IMR-90 (cell line): Measurements from ENCODE around the gene CREG1. TPM values are rescaled to one million over a fixed set of nuclear protein-coding genes. Genes with fewer than 3 reads are reported as not detected.

Source experiments
- ATAC-seq: fragments of 200-7000 bp; cut with Tn5 transposase; 2 replicates; pipeline ENCODE4 v1.9.1; 2020; ENCODE audit warnings: low read depth, mild to moderate bottlenecking, moderate library complexity
- BruUV-seq: library from RNA; stranded (reverse); fragments of 400-500 nt; replicated peaks from 2 replicates; lab custom pipeline; 2021; lab: Mats Ljungman, UMichigan
- CTCF ChIA-PET: fragments of 300-600 bp; formaldehyde crosslinking; extraction: SDS; loops from one replicate; lab custom pipeline; 2021; ENCODE audit warnings: antibody characterized with exemption; lab: Yijun Ruan, JAX
- POLR2A ChIA-PET: fragments of 300-600 bp; sonication (Branson Sonifier 250); formaldehyde crosslinking; loops from one replicate; lab custom pipeline; 2022; ENCODE audit warnings: antibody characterized with exemption; ENCODE audit not compliant: unreplicated experiment; lab: Charles Lee
- DNase-seq: peaks from one replicate; pipeline ENCODE4 v3.0.0; 2013
- H2AFZ ChIP-seq: replicated peaks from 2 replicates; pipeline ENCODE3; 2013; ENCODE audit warnings: low read length, mild to moderate bottlenecking; ENCODE audit not compliant: poor library complexity
- H2AK5ac ChIP-seq: 2 replicates; pipeline ENCODE4 v1.6.1; 2013; ENCODE audit warnings: low read depth, low read length, inconsistent platforms
- H2AK9ac ChIP-seq: replicated peaks from 2 replicates; pipeline ENCODE3; 2013; ENCODE audit warnings: mild to moderate bottlenecking, low read depth, low read length, moderate library complexity; ENCODE audit not compliant: poor library complexity
- H2BK120ac ChIP-seq: 2 replicates; pipeline ENCODE4 v1.6.1; 2013; ENCODE audit warnings: low read depth, low read length, inconsistent platforms
- H2BK15ac ChIP-seq: 3 replicates; pipeline ENCODE4 v1.6.1; 2013; ENCODE audit warnings: low read depth, low read length, inconsistent platforms
- H2BK20ac ChIP-seq: 2 replicates; pipeline ENCODE4 v1.6.1; 2013; ENCODE audit warnings: low read depth, mild to moderate bottlenecking, inconsistent platforms, low read length, moderate library complexity
- H2BK5ac ChIP-seq: 2 replicates; pipeline ENCODE4 v1.6.1; 2013; ENCODE audit warnings: mild to moderate bottlenecking, low read depth, low read length, inconsistent platforms; ENCODE audit not compliant: poor library complexity, severe bottlenecking
- H3K14ac ChIP-seq: replicated peaks from 2 replicates; pipeline ENCODE4 v1.6.1; 2013; ENCODE audit warnings: low read depth, low read length, inconsistent platforms
- H3K18ac ChIP-seq: 2 replicates; pipeline ENCODE4 v1.6.1; 2013; ENCODE audit warnings: low read depth, low read length, control low read depth
- H3K23ac ChIP-seq: 2 replicates; pipeline ENCODE4 v1.6.1; 2013; ENCODE audit warnings: low read depth, low read length, inconsistent platforms
- H3K27ac ChIP-seq: 2 replicates; pipeline ENCODE4 v1.5.1; 2013; ENCODE audit warnings: mild to moderate bottlenecking, control low read depth, low read length; ENCODE audit not compliant: insufficient read depth
- H3K27me3 ChIP-seq: 2 replicates; pipeline ENCODE4 v1.6.1; 2013; ENCODE audit warnings: low read length; ENCODE audit not compliant: control insufficient read depth, insufficient read depth
- H3K36me3 ChIP-seq: 2 replicates; pipeline ENCODE4 v1.6.1; 2013; ENCODE audit warnings: low read length, mixed read lengths; ENCODE audit not compliant: control insufficient read depth, insufficient read depth
- H3K4ac ChIP-seq: 2 replicates; pipeline ENCODE4 v1.6.1; 2013; ENCODE audit warnings: low read depth, low read length, inconsistent platforms
- H3K4me1 ChIP-seq: 2 replicates; pipeline ENCODE4 v1.6.1; 2013; ENCODE audit warnings: low read length, mixed read lengths; ENCODE audit not compliant: control insufficient read depth, insufficient read depth
- H3K4me2 ChIP-seq: 2 replicates; pipeline ENCODE4 v1.6.1; 2013; ENCODE audit warnings: low read depth, mild to moderate bottlenecking, control low read depth, low read length, moderate library complexity
- H3K4me3 ChIP-seq: 2 replicates; pipeline ENCODE4 v1.5.1; 2013; ENCODE audit warnings: low read depth, mild to moderate bottlenecking, control low read depth, low read length, moderate library complexity; ENCODE audit not compliant: insufficient read depth
- H3K56ac ChIP-seq: 2 replicates; pipeline ENCODE4 v1.6.1; 2013; ENCODE audit warnings: low read length, inconsistent platforms; ENCODE audit not compliant: insufficient read depth; ENCODE audit errors: extremely low read depth
- H3K79me1 ChIP-seq, 2 experiments: 2 replicates each; pipeline ENCODE4 v1.6.1; 2013; ENCODE audit warnings: low read length in 2 of 2, inconsistent platforms in 1 of 2, low read depth in 1 of 2
- H3K9ac ChIP-seq: 2 replicates; pipeline ENCODE4 v1.6.1; 2013; ENCODE audit warnings: low read depth, low read length, control low read depth
- H3K9me1 ChIP-seq: 2 replicates; pipeline ENCODE4 v1.6.1; 2013; ENCODE audit warnings: low read length, inconsistent platforms; ENCODE audit not compliant: insufficient read depth
- H3K9me3 ChIP-seq: 2 replicates; pipeline ENCODE4 v1.6.1; 2013; ENCODE audit warnings: low read length; ENCODE audit not compliant: control insufficient read depth, insufficient read depth
- H4K20me1 ChIP-seq: 2 replicates; pipeline ENCODE4 v1.6.1; 2013; ENCODE audit warnings: low read length, inconsistent platforms; ENCODE audit not compliant: insufficient read depth
- H4K5ac ChIP-seq: 2 replicates; pipeline ENCODE4 v1.6.1; 2013; ENCODE audit warnings: mild to moderate bottlenecking, low read depth, low read length, control low read depth
- H4K8ac ChIP-seq, 2 experiments: 2 replicates each; pipeline ENCODE4 v1.6.1; 2013; ENCODE audit warnings: low read depth in 2 of 2, low read length in 2 of 2, control low read depth in 1 of 2, inconsistent platforms in 1 of 2
- H4K91ac ChIP-seq: 2 replicates; pipeline ENCODE4 v1.6.1; 2013; ENCODE audit warnings: low read depth, low read length, inconsistent platforms; ENCODE audit not compliant: insufficient read depth
- BHLHE40 ChIP-seq: fragments of 150-350 bp; IDR thresholded peaks from 2 replicates; pipeline ENCODE4 v1.6.1; 2016; ENCODE audit warnings: mild to moderate bottlenecking, low read depth, low read length
- CEBPB ChIP-seq: IDR thresholded peaks from 2 replicates; pipeline ENCODE4 v1.6.1; 2012; ENCODE audit warnings: low read depth, low read length, improper control_type of control experiment
- CHD1 ChIP-seq: IDR thresholded peaks from 2 replicates; pipeline ENCODE4 v1.6.1; 2012; ENCODE audit warnings: low read depth, low read length, improper control_type of control experiment
- FOS ChIP-seq: fragments of 150-350 bp; IDR thresholded peaks from 2 replicates; pipeline ENCODE4 v1.6.1; 2016; ENCODE audit warnings: low read depth, low read length
- MAFK ChIP-seq: IDR thresholded peaks from 2 replicates; pipeline ENCODE4 v1.6.1; 2012; ENCODE audit warnings: low read depth, low read length, improper control_type of control experiment
- MAZ ChIP-seq: IDR thresholded peaks from 2 replicates; pipeline ENCODE4 v1.6.1; 2012; ENCODE audit warnings: low read depth, mild to moderate bottlenecking, low read length, improper control_type of control experiment, moderate library complexity, borderline replicate concordance
- MXI1 ChIP-seq: IDR thresholded peaks from 2 replicates; pipeline ENCODE4 v1.6.1; 2012; ENCODE audit warnings: low read depth, mild to moderate bottlenecking, low read length, moderate library complexity, borderline replicate concordance
- NFE2L2 ChIP-seq: fragments of 150-350 bp; IDR thresholded peaks from 2 replicates; pipeline ENCODE4 v1.6.1; 2016; ENCODE audit warnings: low read depth, mild to moderate bottlenecking, low read length
- POLR2A ChIP-seq: IDR thresholded peaks from 2 replicates; pipeline ENCODE4 v1.6.1; 2012; ENCODE audit warnings: mild to moderate bottlenecking, low read depth, low read length
- RAD21 ChIP-seq: IDR thresholded peaks from 2 replicates; pipeline ENCODE4 v1.6.1; 2012; ENCODE audit warnings: low read length, improper control_type of control experiment
- RCOR1 ChIP-seq: IDR thresholded peaks from 2 replicates; pipeline ENCODE4 v1.6.1; 2012; ENCODE audit warnings: mild to moderate bottlenecking, low read length, improper control_type of control experiment; ENCODE audit not compliant: insufficient replicate concordance
- RFX5 ChIP-seq: IDR thresholded peaks from 2 replicates; pipeline ENCODE4 v1.8.0; 2012; ENCODE audit warnings: low read depth, mild to moderate bottlenecking, low read length, moderate library complexity
- SMC3 ChIP-seq: fragments of 150-350 bp; IDR thresholded peaks from 2 replicates; pipeline ENCODE4 v1.6.1; 2016; ENCODE audit warnings: low read depth, mild to moderate bottlenecking, antibody characterized with exemption, low read length, moderate library complexity
- WGBS, 2 experiments: methylation state at CpG; one replicate each; pipeline versions ENCODE4 v1.1.5 to v1.1.7; 2013; ENCODE audit warnings: missing lambda C conversion rate in 2 of 2; ENCODE audit not compliant: insufficient read length in 1 of 2; ENCODE audit errors: extremely low coverage in 2 of 2; 5-methylcytosine and 5-hydroxymethylcytosine counted together
- dilution Hi-C: fragments of 300-500 bp; cut with HindIII; formaldehyde crosslinking; loops from one replicate; pipeline ENCODE4 v1.14.3; 2018; ENCODE audit warnings: low sequenced_read_pairs; ENCODE audit not compliant: unreplicated experiment
- in situ Hi-C: fragments of 300-500 bp; cut with MboI; formaldehyde crosslinking; loops from 3 replicates; pipeline ENCODE4 v1.14.3; 2019; ENCODE audit warnings: low sequenced_read_pairs, inconsistent platforms, mixed read lengths
- intact Hi-C: fragments of 100-400 bp; cut with micrococcal nuclease; formaldehyde crosslinking; loops from 2 replicates; pipeline ENCODE4 v1.10.0; 2022
- polyA plus RNA-seq, 3 experiments: library from polyadenylated mRNA; depleted of rRNA; stranded (reverse); fragments of >200 nt; gene quantifications; 2 replicates each; pipeline ENCODE4 v1.2.3, GENCODE V29; 2012; ENCODE audit warnings: low replicate concordance in 1 of 3
- total RNA-seq: library from RNA; depleted of rRNA; stranded (reverse); fragments of >200 nt; gene quantifications from 2 replicates; pipeline ENCODE4 v1.2.3, GENCODE V29; 2012
- TF ChIP-seq, protein P1 (sequence below): fragments of 150-350 bp; IDR thresholded peaks from 2 replicates; pipeline ENCODE4 v1.6.1; 2017; ENCODE audit warnings: mild to moderate bottlenecking, antibody characterized with exemption, low read length, low read depth
- TF ChIP-seq, protein P2 (sequence below): conservative IDR thresholded peaks from 2 replicates; pipeline ENCODE4 v1.5.1; 2012; ENCODE audit warnings: mild to moderate bottlenecking, low read depth, low read length, improper control_type of control experiment
- TF ChIP-seq, protein P3 (sequence below): fragments of 150-350 bp; IDR thresholded peaks from 2 replicates; pipeline ENCODE4 v1.6.1; 2016; ENCODE audit warnings: low read depth, mild to moderate bottlenecking, low read length, moderate library complexity, borderline replicate concordance

Gene CREG1
- total and polyA plus RNA-seq, 2 of the 4 experiments (the other 2 are of a cell fraction), result 2.9 to 6.4 TPM

DNA sequence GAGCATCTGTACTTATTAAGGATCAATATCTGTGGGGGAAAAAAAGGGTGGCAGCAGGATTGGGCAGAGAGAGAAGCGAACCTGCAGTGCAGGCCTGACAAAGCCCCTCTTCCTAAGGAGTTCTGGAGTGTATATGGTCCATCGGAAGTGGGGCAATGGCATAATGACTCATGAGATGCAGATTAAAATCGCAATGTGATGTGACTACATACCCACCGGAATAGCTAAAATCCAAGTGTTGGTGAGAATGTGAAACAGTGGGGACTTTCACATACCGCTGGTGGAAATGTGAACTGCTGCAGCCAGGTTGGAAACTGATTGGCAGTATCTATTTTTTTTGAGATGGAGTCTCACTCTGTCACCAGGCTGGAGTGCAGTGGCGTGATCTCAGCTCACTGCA is 8.2 kb upstream of the CREG1 start:
- Histone ChIP-seq H3K9me1 (no peaks in the 10 kb centered on the region), H2BK20ac (no peak overlapping the region), H3K27ac (no peak overlapping the region), H3K56ac (no peak overlapping the region), H2AK5ac (no peak overlapping the region), H4K5ac (no peak overlapping the region), H3K4me3 (no peak overlapping the region), H4K91ac (no peak overlapping the region), H2AK9ac (no peak overlapping the region), H3K18ac (no peak overlapping the region), H3K9me3 (no peaks in the 10 kb centered on the region), H2AFZ (no peak overlapping the region), H3K79me1 (no peaks in the 10 kb centered on the region), H3K36me3 (no peaks in the 10 kb centered on the region), H2BK15ac (no peak overlapping the region), H3K27me3 (peaks cover 7% of the 10 kb centered on the region), H2BK5ac (no peak overlapping the region), H3K4ac (no peak overlapping the region), H3K23ac (no peak overlapping the region), H4K8ac (no peak overlapping the region), H4K20me1 (no peaks in the 10 kb centered on the region), H3K14ac (no peak overlapping the region), H3K4me2 (no peak overlapping the region), H3K9ac (no peak overlapping the region), H3K4me1 (no peaks in the 10 kb centered on the region), H2BK120ac (no peak overlapping the region)
- dilution Hi-C loops, result no loop called here
- WGBS, 2 experiments, result 83% methylated on average over 2 of the region's 6 CpGs; no CpG with 5 or more reads in 1 of the 2 experiments
- TF ChIP-seq MXI1 (no peak), RFX5 (no peak), SMC3 (no peak), MAFK (no peak), POLR2A (no peak), RAD21 (no peak), BHLHE40 (no peak), FOS (no peak), MAZ (no peak), CEBPB (no peak), NFE2L2 (no peak), CHD1 (no peak), RCOR1 (no peak)
- TF ChIP-seq, protein P1, sequence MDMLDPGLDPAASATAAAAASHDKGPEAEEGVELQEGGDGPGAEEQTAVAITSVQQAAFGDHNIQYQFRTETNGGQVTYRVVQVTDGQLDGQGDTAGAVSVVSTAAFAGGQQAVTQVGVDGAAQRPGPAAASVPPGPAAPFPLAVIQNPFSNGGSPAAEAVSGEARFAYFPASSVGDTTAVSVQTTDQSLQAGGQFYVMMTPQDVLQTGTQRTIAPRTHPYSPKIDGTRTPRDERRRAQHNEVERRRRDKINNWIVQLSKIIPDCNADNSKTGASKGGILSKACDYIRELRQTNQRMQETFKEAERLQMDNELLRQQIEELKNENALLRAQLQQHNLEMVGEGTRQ, result no peak
- TF ChIP-seq, protein P2, sequence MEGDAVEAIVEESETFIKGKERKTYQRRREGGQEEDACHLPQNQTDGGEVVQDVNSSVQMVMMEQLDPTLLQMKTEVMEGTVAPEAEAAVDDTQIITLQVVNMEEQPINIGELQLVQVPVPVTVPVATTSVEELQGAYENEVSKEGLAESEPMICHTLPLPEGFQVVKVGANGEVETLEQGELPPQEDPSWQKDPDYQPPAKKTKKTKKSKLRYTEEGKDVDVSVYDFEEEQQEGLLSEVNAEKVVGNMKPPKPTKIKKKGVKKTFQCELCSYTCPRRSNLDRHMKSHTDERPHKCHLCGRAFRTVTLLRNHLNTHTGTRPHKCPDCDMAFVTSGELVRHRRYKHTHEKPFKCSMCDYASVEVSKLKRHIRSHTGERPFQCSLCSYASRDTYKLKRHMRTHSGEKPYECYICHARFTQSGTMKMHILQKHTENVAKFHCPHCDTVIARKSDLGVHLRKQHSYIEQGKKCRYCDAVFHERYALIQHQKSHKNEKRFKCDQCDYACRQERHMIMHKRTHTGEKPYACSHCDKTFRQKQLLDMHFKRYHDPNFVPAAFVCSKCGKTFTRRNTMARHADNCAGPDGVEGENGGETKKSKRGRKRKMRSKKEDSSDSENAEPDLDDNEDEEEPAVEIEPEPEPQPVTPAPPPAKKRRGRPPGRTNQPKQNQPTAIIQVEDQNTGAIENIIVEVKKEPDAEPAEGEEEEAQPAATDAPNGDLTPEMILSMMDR, result no peak
- TF ChIP-seq, protein P3, sequence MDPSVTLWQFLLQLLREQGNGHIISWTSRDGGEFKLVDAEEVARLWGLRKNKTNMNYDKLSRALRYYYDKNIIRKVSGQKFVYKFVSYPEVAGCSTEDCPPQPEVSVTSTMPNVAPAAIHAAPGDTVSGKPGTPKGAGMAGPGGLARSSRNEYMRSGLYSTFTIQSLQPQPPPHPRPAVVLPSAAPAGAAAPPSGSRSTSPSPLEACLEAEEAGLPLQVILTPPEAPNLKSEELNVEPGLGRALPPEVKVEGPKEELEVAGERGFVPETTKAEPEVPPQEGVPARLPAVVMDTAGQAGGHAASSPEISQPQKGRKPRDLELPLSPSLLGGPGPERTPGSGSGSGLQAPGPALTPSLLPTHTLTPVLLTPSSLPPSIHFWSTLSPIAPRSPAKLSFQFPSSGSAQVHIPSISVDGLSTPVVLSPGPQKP, result no peak
- DNase-seq, result no peak
- no TSS peak for BruUV-seq
- intact Hi-C loops, result no loop called here
- ChIA-PET CTCF (interaction anchor here (0.6 kb wide), 1 partner anchor 428 kb away, joined by 3 read pairs; no protein-coding TSS in a partner anchor), POLR2A (no interaction called here)
- no peak for ATAC-seq
- in situ Hi-C loops, result no loop called here
